HG02870 (cell line): Measurements from ENCODE around the gene POFUT1.
"Not testable (repeated sequence)": the region's sequence is repeated elsewhere in the genome, so short reads cannot be mapped to it uniquely, and the experiment has no call there.

Experiments
- ATAC-seq: cut with Tn5 transposase; IDR thresholded peaks from one replicate; pipeline ENCODE4 v1.9.1; 2021; ENCODE audit warnings: mild to moderate bottlenecking, moderate library complexity; ENCODE audit not compliant: unreplicated experiment

POFUT1 gene

GRCh38 chr20:32232326-32232886, 24.7 kb downstream of the POFUT1 start:
- no peak for ATAC-seq

GRCh38 chr20:32233286-32233685, 25.6 kb downstream of the POFUT1 start:
- no peak for ATAC-seq

DNA sequence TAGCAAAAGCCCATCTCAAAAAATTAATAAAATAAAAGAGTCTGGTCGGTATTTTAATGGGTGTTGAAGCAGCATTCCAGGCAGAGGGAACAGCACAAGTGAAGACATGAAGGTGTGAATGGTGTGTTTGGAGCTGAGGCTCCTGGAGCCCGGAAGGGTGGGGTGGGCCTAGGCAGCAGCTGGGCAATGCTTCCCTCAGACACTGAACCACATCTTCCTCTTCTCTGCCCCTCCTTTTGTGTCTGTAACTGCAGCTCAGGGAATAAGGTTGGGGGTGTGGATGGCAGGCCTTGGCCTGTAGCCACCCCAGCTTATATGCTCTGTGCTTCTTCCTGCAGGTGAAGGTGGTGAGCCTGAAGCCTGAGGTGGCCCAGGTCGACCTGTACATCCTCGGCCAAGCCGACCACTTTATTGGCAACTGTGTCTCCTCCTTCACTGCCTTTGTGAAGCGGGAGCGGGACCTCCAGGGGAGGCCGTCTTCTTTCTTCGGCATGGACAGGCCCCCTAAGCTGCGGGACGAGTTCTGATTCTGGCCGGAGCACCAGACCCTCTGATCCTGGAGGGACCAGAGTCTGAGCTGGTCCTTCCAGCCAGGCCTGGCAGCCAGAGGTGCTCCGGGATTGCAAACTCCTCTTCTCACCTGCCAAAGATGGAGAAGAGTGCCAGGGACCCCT, 26.6 kb downstream of the POFUT1 start:
- no peak for ATAC-seq

GRCh38 chr20:32235331-32236047, 27.8 kb downstream of the POFUT1 start:
- no peak for ATAC-seq

- no peak for ATAC-seq
Observed at GRCh38 chr20:32236048-32236533, 28.4 kb downstream of the POFUT1 start.

GRCh38 chr20:32236819-32237218, 29.1 kb downstream of the POFUT1 start:
- no peak for ATAC-seq

DNA sequence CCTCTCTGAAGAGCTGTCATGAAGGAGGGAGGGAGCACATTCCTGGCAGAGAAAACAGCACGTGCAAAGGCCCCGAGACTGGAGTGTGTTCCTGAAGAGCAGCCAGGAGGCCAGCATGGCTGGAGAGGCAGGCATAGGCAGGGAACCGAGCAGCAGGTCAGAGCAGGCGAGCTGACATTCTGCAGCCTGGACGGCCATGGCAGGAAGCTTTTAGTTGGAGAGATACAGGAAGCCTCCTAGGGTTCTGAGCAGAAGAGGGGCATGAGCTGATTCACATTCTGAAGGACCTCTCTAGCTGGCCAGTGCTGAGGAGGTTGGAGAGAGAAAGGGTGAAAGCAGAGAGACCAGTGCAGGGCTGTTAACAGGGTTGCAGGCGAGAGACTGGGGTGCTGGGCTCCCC, 29.7 kb downstream of the POFUT1 start:
- ATAC-seq = no peak

GRCh38 chr20:32238483-32239425, 31.1 kb downstream of the POFUT1 start:
- ATAC-seq = no peak

DNA sequence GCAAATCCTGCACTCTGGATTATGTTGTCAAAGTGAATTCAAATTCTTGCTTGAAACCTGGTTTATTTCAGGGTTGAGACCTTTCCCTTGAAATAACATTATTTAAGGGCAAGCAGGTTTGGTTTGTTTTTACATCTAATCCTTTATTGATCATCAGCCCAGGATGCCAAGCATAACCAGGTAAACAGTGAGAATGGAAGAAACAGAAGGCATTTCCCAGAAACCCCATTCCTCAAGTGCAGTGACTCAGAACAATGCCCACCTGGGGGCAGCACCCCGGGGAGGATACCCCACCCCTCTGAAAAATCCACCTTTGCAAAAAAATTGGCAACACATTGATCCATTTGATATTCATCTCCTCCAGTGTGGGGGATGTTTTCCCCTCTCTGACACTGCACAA, 32.5 kb downstream of the POFUT1 start:
- ATAC-seq = no peak

DNA sequence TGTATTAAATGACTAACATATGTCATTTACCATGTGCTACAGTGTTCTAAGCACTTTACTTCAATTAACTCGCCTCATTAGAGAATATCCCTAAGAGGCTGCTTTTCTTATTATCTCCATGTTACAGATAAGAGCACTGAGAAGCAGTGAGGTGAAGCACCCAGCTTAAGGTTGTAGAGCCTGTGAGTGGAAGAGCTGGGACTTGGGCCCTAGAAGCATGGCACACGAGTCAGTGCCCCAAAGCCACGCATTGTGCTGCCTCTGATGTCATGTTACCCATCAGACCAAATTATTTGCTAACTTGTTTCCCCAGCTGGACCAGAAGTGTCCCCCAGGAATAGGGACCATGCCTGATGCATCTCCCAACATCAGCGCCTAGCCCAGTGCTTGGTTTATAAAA, 34.1 kb downstream of the POFUT1 start:
- no peak for ATAC-seq

DNA sequence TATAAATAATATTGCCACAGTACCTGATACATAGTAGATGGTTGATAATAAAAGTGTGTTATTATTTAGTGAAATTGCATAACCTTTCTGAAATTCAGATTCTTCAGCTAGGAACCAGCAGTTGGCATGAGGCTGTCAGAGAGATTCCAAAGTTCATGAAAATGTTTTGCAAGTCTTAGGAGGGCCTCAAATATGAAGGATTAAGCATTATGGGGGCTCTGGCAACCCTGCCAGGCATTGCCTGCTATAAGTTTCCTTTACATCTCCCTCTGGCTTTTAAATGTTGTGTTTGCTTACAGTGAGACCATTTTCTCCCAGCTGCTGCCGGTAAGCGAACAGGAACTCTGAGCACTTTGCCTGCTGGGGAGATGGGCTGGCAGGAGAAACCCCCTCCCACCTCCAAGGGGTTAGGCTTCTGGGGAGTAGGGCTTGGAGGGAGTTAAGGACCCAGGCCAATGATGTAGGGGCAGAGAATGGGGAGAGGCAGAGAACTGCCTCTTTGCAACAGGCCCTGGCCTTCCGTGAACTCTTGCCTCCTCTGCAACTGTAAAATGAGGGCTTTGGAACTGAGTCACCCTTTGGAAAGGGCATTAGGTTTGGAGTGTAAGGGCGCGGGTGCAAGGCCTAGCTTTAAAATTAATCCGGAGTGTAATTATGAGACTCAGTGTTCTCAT, 36.6 kb downstream of the POFUT1 start:
- ATAC-seq = no peak

- no peak for ATAC-seq
Observed at GRCh38 chr20:32244959-32245358, 37.3 kb downstream of the POFUT1 start.

DNA sequence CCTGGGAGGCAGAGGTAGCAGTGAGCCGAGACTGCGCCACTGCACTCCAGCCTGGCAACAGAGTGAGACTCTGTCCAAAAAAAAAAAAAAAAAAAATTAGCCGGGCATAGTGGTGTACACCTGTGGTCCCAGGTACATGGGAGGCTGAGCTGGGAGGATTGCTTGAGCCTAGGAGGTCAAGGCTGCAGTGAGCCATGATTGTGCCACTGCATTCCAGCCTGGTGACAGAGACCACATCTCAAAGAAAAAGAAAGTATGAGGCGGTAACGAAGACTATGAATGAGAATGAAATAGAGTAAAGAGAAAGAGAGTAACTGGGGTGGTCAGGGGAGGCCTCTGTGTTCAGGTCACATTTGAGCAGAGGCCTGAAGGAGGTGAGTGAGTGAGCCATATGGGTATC, 38.5 kb downstream of the POFUT1 start:
- not testable (repeated sequence) for ATAC-seq

DNA sequence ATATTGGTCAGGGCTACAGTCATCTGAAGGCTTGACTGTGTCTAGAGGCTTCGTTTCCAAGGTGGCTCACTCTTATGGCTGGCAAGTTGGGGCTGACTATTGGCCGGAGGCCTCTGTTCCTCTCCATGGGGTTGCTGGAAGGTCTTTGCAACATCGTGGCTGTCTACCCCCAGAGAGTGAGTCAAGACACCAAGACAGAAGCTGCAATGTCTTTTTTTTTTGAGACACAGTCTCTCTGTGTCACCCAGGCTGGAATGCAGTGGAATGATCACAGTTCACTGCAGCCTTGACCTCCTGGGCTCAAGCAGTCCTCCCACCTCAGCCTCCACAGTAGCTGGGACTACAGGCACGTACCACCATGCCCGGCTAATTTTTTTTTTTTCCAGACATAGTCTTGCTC, 40.4 kb downstream of the POFUT1 start:
- no peak for ATAC-seq

DNA sequence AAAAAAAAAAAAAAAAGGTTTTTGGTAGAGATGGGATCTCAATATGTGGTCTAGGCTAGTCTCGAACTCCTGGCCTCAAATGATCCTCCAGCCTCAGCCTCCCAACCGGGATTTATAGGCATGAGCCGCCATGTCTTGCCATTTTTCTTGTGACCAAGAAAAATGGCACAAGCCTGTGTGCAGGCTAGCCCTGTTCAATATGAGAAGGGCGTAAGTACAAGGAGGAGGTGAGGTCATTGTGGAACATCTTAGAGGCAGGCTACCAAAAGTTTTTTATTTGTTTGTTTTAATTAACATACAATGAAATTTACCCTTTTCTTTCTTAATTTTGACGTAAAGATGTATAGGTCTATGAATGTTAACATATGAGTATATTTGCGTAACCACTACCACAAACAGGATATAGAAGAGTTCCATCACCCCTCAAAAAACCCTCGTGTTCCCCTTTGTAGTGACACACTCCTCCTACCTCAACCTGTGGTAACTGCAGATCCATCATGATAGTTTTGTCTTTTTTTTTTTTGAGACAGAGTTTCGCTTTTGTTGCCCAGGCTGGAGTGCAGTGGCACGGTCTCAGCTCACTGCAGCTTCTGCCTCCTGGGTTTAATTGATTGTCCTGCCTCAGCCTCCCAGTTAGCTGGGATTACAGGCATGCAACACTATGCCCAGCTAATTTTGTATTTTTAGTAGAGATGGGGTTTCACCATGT, 41.5 kb downstream of the POFUT1 start:
- ATAC-seq = no peak

DNA sequence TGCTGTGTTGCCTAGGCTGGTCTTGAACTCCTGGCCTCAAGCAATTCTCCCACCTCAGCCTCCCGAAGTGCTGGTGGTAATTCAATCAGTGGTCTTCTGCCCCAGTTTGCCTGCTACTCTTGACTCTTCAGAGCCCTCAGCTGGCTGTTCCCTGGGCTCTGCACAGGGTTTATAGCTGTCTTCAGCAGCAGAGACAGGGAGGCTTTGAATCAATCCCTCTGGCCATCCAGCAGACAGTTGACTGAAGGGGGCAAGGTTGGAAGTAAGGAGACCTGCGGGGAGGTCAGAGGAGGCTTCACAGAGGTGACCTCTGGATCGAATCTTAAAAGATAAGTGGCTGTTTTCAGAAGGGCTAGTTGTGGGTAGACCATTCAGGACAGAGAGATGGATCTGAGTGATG, 43.8 kb downstream of the POFUT1 start:
- no peak for ATAC-seq

- ATAC-seq = no peak
Observed at GRCh38 chr20:32252189-32252588, 44.5 kb downstream of the POFUT1 start.

GRCh38 chr20:32260973-32261372, 53.3 kb downstream of the POFUT1 start:
- not testable (repeated sequence) for ATAC-seq

- no peak for ATAC-seq
Observed at GRCh38 chr20:32261644-32262043, 54.0 kb downstream of the POFUT1 start.

- no peak for ATAC-seq
Observed at GRCh38 chr20:32263398-32263954, 55.8 kb downstream of the POFUT1 start.
